Measurements from ENCODE around the gene FLVCR1. TPM values are rescaled to one million over a fixed set of nuclear protein-coding genes. Genes with fewer than 3 reads are reported as not detected.

Gene FLVCR1
- total RNA-seq, 2 donors from 2014 or later: 2.3 to 4.9 TPM

GRCh38 chr1:212937034-212937433 lies 79.0 kb downstream of the FLVCR1 start:
- intact Hi-C loops (cut with DNase I): no loop called here
- DNase-seq (no peak), ATAC-seq (no peak)

GRCh38 chr1:212938846-212939245 lies 80.8 kb downstream of the FLVCR1 start:
- DNase-seq (no peak), ATAC-seq (no peak)
- intact Hi-C loops (cut with DNase I): no loop called here

- DNase-seq (no peak), ATAC-seq (no peak)
- intact Hi-C loops (cut with DNase I): no loop called here
Observed at GRCh38 chr1:212941452-212941851, 83.4 kb downstream of the FLVCR1 start.

- ATAC-seq (no peak), DNase-seq (no peak)
- intact Hi-C loops (cut with DNase I): no loop called here
Observed at GRCh38 chr1:212942679-212943392, 84.8 kb downstream of the FLVCR1 start.

- no peak for ATAC-seq
- intact Hi-C loops (cut with DNase I): no loop called here
- DNase-seq: no peak
Observed at GRCh38 chr1:212943393-212943710, 85.3 kb downstream of the FLVCR1 start.

GRCh38 chr1:212944229-212944901 lies 86.3 kb downstream of the FLVCR1 start:
- intact Hi-C loops (cut with DNase I): no loop called here
- ATAC-seq: no peak
- DNase-seq: no peak

- ATAC-seq: no peak
Observed at GRCh38 chr1:212945056-212945455, 87.0 kb downstream of the FLVCR1 start.

GRCh38 chr1:212945463-212946160 lies 87.5 kb downstream of the FLVCR1 start:
- ATAC-seq (no peak), DNase-seq (no peak)
- intact Hi-C loops (cut with DNase I): no loop called here

More at GRCh38 chr1:212945056-212945455, 87.0 kb downstream of the FLVCR1 start:
- DNase-seq: no peak
- intact Hi-C loops (cut with DNase I): no loop called here

GRCh38 chr1:212946872-212947271 lies 88.8 kb downstream of the FLVCR1 start:
- intact Hi-C loops (cut with DNase I): no loop called here
- no peak for DNase-seq
- no peak for ATAC-seq

Other genes with a start within 250 kb of the FLVCR1 start
- 10 to 100 TPM; 19.2 to 30.7 TPM for gene ATF3, start 249.5 kb upstream of the FLVCR1 start, total RNA-seq
- 1 to 10 TPM; 3.9 to 8.1 TPM for gene BATF3, start 158.4 kb upstream of the FLVCR1 start, total RNA-seq
- gene NSL1, start 66.5 kb upstream of the FLVCR1 start, total RNA-seq: 10 to 100 TPM; 28.1 to 30.2 TPM
- 10 to 100 TPM; 18.8 to 22.1 TPM for gene TATDN3, start 66.4 kb upstream of the FLVCR1 start, total RNA-seq
- not detected for gene SPATA45, start 10.6 kb upstream of the FLVCR1 start, total RNA-seq
- 1 to 10 TPM; 1.8 to 3.7 TPM for gene VASH2, start 92.3 kb downstream of the FLVCR1 start, total RNA-seq
- gene ANGEL2, start 157.6 kb downstream of the FLVCR1 start, total RNA-seq: 10 to 100 TPM; 18.8 TPM
- 10 to 100 TPM in 1 of 2 donors, 1 to 10 TPM in 1; 10.0 to 11.8 TPM for gene RPS6KC1, start 193.0 kb downstream of the FLVCR1 start, total RNA-seq